Left kidney (tissue), 2 donors: ENCODE measurements around the gene SCLY. TPM values are rescaled to one million over a fixed set of nuclear protein-coding genes. Genes with fewer than 3 reads are reported as not detected.

Source experiments
- DNase-seq: peaks from one replicate; pipeline ENCODE4 v3.0.0-alpha.2; 2013
- polyA plus RNA-seq: library from polyadenylated mRNA; unstranded; fragments of 120-200 nt; gene quantifications from one replicate; pipeline ENCODE4 v1.2.1, GENCODE V29; 2013; ENCODE audit not compliant: insufficient read length

SCLY gene
- polyA plus RNA-seq, 1 donor: 34.0 TPM

DNA sequence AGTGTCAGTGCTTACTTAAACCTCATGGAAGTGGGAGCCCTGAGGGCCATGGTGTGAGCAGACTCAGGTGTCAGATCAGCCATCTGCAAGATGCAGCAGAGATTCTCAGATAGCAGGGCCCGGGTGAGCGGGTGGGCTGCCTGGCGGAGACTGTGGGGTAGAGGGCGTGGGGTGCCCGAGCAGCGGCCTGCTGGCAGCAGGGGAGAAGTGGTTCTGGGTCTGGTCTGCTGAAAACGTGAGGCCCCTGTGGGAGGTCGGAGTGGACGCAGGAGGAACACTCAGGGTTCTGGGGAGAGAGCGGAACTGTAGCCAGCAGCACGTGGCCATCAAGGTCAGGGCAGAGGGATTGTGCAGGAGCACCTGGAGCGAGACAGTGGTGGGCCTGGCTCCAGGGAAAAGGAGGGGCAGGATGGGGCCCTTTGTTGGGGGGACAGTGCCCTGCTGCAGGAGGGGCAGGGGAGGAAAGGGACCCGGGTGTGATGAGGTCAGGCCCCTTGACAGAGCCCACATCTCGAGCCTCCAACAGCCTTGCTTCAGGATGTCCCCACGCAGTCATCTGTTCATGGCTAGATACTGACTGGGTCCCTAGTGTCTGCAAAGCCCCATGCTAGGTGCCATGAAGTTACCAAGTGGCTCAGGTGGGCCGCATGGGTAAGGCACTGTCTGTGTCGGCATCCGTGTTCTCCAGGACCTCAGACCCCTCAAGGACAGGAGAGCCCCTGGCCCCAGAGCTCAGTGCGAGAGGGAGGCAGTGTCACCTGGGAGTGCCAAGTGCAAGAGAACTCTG lies 36.6 kb downstream of the SCLY start:
- no peak for DNase-seq

DNA sequence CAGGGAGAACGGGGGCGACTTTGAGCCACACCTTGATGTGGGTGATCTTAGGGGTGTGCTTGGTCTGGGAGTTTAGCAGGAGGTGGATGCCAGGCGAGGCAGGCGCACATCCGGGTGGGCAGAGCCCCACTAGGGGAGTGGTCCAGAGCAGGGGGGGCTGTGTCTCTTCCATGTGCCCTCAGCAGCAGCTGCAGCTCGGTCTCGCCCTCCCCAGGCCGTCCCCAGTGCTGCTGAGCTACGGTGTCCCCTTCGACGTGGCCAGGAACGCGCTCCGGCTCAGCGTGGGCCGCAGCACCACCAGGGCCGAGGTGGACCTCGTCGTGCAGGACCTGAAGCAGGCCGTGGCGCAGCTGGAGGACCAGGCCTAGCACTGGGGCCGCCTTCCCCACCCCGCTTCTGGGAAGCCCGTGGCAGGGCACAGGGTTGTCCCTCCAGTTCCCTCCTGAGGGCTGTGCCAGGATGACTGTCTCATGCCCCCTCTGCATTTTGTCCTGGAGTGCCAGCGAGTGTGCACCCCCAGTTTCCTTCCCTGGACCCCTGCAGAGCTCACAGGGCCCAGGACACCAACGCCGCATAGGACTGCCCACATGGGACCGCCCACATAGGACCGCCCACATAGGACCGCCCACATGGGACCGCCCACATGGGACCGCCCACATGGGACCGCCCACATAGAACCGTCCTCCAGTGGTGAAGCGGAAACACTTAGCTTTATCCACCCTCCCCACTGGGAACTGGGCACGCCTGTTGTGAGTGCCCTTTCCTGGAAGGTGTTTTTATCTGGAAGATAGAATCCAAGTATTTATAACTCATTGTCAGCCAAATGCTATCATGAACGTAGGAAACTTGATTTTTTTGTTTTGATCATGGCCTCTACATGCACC lies 37.4 kb downstream of the SCLY start:
- no peak for DNase-seq

DNA sequence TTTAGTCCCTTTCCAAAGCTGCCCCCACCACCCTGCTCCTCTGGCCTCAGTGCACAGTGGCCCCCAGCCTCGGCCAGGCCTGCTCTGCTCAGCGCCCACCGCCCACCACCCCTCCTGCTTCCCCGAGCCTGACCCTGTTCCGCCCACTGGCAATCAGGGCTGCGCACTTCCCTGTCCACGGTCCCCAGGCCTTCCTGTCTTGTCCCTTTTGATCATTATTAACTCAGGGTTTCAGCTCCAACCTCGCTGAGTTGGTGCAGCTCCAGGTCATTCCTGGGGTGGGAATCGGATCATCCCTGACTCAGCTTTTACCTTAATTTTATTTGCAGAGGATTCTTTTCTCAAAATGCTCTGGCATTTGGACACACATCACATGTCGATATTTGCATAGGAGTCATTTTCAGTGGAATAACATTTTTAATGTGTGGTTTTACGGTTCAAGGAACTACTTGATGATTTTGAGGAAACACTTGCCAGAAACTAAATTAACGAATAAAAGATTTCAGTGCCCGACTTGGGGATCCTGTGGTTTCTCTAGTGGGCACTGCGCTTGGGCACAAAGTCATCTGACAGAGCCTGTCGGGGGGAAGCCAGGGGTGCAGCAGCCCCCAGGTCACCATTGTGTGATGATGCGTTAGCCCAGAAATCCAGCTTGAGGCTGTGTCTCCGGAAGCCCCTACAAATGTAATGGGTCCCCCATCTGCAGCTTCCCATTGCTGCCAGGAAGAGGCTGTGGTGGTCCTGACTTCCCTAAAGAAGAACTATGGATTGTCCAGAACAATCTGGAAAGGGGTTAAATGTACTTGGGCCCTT lies 38.3 kb downstream of the SCLY start:
- DNase-seq: no peak

DNA sequence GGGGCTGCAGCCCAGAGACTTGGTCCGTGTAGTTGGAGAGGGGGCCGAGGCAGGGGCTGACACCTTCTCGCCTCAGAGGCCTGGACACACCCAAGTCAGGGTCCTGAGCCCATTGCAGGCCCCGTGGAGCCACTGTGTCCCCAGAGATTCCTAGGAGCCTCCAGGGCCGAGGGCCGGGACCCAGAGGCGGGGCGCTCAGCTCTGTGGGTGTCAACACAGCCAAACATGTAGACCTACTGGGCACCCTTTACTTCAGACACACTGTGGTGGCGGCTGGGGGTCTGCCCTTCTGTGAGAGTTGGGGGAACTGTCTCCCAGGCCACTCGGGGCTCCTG lies 38.9 kb downstream of the SCLY start:
- DNase-seq: no peak

DNA sequence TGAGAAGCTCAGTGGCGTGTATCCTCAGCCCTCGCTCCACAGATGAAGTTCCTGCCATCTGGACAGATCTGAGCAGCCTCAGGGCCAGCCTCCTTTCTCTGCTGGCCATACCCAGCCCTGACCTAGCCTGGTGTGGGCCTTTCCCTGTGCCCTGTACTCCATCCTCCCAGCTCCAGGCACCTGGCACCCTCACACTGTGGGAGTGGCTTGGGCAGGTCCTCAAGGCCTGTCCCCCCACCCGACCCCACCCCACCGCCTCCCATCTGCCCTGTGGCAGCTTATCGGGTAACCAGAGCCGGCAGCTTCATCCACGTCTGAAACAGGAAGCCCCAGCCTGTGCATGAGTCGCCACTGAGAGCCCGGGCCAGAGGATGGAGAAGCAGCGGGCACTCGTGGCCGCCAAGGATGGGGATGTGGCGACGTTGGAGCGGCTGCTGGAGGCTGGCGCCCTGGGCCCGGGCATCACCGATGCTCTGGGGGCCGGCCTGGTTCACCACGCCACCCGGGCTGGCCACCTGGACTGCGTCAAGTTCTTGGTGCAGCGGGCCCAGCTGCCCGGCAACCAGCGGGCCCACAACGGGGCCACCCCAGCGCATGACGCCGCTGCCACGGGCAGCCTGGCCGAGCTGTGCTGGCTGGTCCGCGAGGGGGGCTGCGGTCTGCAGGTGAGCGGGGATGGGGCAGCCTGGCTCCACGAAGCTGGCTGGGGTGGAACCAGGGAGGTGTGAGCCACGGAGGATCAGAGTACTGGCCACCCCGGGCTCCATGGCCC lies 39.4 kb downstream of the SCLY start, which contains the start of gene ESPNL:
Gene ESPNL (plus strand): TSS at position 292 of the 772 bp plus-strand sequence. CDS start 80 bp downstream, at position 372.
- DNase-seq: no peak

DNA sequence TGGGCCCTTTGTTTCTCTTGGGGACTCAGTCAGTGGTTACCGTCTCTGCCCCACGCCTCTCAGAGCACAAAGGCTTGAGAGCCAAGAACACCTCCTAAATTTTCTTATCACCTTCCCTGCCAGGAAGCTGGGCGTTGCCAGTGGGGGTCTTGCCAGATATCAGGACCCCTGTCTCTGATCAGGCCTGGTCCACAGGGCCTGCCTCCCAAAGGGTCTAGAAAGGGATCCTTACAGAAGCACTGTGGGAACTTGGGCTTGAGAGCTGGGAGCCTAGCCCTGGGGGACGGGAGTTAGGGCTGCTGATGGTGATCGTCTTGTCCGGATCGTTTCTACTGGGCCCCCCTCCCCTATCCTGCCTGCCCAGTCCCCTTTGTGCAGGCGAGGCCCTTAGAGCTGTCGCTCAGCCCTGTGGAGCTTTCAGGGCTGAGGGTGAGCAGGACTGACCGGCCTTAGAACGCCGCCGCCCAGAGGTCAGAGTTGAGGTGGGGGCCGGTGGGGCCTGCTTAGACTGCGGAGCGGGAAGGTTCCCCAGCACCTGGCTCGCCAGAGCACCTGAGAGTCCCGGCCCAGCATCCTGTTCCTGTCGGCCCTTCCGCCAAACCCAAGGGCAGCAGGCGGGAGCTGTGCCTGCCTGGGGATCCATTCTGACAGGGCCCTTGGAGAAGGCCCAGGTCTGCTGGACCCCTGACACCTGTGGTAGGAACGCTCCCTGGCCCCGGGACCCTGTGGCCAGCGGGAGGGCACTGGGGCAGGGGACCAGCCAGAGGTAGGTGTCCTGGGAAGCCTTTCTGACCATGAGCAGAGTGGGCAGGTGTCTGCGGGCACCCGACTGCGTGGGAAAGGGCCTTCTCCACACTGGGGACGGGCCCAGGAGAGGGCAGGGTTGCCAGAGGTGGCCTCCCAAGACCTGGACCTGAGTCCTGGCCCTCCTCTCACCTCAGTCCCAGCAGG lies 40.3 kb downstream of the SCLY start:
- DNase-seq: no peak

DNA sequence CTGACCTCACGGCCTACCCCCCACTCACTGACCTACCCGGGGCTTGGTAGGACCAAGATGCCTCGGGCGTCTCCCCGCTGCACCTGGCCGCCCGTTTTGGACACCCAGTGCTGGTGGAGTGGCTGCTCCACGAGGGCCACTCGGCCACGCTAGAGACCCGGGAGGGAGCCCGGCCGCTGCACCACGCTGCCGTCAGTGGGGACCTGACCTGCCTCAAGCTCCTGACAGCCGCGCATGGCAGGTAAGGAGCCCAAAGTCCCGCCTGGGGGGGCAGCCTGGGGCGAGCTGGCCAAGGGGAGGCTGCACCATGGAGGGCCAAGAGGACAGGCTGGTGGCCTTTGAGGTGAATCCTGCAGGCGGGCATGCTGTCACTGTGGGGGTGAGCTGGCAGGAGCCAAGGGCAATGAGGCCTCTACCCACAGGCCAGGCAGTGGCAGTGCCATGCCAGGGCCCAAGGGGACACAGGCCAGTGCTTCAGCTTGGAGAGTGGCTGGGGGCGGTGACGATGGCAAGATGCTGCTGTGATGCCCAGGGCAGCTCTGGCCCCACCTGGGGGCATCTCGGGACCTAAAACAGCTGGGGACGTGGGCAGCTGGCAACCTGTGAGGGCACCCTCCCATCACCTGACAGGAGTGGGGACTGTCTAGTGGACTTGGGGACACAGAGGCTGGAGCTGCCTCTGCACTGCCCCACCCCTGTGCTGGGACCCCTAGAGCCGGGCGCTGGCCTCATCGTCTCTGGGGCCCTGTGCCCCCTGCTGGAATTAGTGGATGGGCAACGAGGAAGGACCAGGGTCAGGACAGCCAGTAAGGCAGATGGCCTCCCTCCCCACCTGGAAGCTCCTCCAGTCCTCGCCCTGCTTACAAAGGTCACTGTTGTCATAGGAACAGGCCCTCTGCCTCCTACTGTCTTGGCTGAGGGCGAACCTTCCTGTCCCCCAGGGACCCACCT lies 41.4 kb downstream of the SCLY start:
- no peak for DNase-seq

DNA sequence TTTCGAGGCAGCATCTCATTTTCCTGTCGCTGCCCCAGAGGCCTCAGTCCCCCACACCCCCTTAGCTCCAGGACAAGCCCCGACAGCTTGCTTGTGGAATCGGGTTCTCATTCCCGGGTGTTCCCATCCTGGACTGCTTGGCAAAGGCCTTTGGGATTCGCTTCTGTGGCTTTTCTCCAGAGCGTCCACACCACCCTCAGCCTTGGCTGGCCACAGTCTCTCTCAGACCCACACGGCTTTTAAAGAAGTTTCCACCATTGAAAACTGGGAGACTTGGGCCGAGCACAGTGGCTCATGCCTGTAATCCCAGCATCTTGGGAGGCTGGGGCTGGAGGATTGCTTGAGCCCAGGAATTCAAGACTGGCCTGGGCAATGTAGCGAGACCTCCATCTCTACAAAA lies 42.1 kb downstream of the SCLY start:
- DNase-seq: no peak

DNA sequence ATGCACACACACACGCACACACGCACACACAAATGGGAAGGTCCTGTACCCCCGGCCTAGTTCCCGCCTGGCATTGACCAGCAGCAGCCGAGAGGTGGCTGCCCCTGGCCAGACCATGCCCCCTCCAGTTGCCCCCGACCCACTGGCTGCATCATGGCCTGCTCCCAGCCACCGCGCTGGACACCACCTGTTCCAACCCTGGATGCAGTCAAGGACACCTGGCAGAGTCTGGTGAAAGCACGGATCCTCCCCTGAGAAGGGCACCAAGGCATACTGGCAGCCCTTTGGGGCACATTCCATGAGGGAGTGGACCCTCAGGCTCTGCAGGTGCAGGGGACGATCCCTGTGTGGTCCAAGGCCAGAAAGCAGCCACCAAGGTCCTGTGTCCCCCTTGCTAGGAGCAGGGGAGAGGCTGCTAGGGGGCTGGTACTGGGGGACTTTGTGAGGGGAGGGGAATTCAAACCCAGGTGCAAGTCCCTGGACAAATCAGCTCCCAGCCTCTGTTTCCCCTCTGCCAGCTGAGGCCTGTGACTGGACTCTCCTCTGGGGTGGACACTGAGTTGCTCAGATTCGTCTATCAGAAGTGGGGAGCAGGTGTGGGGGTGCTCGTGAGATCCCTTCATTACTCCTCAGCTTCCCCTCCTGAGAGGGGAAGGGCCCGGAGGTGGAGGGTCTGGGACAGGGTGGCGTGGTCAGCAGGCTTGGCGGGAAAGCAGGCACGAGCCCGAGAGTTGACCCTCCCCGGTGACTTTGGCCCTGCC lies 42.8 kb downstream of the SCLY start:
- no peak for DNase-seq

DNA sequence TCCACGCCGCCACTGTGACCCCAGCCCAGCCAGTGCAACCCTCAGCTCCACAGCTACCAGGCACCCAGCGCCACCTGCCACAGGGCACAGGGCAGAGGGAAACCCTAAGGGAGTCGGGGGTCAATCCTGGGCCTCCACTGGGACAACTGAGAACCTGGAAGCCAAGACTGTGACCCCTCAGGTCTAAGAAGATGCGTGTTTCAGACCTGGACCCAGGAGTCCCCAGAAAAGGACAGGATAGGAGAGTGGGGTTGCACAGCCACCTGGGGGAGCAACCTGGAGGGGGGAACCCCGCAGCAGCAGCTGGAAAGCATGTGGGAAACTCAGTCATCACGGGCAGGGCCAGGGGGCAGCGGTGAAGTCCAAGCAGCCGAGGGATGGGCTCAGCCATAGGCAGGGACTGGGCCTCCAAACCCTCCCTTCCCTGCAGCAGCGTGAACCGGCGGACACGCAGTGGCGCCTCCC lies 43.5 kb downstream of the SCLY start:
- DNase-seq: no peak

DNA sequence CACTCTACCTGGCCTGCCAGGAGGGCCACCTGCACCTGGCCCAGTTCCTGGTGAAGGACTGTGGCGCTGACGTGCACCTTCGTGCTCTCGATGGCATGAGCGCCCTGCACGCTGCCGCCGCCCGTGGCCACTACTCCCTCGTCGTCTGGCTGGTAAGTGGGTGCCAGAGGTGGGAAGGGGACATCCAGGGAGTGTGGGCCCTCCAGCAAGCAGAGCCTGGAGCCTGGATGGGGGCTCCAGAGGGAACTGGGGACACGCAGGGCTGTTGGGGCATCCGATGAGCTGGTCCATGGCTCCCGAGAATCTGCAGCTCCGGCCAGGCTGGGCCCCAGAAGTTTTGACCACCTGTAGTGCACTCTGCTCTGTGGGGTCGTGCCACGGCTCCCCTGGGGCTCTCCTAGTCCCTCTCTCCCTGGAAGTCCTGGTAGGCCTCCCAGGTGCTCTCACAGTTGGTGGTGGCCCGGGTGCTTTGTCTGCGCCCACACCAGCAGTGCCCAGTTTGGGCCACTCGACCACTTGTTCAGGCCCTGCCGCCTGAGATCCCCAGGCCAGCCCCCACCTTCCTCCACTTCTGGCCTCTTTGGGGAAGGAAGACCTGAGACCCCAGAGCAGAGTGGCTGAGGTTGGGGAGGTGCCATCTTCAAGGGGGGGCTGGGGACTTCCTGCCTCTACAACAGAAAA lies 44.0 kb downstream of the SCLY start:
- no peak for DNase-seq

DNA sequence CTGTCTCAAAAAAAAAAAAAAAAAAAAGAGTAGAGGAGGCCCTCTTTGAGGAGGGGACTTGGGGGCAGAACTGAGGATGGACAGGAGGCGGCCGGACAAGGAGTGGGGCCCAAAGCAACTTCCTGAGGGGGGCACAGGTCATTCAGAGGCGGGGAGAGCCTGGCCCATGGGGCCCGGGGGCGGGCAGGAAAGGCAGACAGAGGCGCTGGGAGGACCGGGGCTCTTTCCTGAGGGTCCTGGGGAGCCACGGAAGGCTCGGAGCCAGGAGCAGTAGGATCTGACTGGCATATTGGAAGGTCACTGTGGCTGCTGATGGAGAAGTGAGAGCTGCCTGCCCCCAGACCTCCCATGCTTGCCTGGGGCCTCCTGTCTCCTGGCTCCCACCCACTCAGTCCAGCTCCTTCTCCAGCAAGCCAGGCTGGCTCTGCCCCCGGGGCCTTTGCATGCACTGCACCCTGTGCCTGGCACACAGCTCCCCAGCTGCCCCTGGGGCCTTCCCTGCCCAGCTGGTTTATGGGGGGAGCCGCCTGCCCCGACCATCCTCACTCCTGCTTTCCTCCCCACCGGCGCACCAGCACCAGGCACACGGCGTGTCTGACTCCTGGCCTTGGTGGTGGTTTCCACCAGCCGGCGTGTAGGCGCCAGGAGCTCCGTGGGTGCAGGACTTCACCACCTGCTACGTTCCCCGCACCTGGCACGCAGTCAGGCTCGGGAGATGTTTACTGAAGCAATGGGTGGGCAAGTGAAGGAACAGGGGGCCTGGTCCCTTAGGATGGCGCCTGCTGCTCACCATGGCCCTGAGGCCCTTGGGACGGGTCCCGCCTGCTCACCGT lies 44.9 kb downstream of the SCLY start:
- no peak for DNase-seq

DNA sequence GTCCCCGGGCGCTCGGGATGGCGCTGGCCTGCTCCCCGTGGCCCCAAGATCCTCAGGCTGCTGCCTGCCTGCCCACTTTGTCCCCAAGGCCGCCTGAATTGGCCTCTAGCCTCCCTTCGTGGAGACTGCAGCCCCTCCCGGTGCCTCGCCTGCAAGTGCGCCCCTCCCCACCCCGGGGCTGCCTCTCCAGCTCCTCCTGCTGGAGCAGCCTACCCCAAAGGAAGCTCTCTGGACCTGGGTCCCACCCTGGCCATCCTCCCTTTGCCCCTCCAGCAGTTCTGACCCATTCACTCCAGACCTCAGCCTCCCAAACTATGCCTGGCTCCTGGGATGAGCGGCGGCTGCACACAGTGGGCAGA lies 45.5 kb downstream of the SCLY start:
- DNase-seq: no peak

DNA sequence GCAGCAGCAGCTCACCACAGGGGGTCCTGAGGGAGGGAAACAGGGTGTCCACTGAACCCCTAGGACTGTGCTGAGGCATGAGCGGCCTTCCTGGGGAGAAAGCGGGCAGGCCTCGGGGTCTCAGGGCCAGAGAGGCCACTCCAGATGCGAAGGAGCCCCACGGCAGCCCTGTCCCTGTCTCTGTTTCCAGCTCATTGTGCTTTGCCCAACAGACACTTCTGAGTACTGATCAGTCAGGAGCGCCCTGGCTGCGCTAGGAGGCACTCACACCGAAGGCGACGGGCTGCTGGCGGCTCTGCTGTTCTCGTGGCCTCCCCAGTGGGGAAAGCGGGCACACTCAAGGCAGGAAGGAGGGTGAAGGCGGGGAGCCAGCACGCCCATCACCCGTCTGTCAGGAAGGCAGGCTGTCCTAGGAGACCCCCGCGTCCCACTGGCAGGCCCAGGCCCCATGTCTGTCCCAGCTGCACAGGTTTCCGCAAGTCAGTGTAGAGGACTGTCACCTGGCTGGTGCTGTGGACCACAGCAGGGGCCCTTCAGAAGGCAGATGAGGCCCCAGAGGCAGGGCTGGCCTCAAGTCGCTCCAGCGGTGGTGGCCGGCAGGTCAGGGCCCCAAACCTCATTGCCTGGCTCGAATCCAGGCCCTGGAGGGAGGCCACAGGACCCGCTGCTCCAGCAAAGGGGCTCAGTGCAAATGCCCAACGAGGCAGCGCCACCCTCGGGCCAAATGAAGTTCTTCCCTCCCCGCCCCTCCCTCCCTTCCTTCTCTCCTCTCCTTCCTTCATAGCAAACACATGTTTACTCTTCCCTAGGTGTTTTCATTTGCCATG lies 46.1 kb downstream of the SCLY start:
- no peak for DNase-seq

DNA sequence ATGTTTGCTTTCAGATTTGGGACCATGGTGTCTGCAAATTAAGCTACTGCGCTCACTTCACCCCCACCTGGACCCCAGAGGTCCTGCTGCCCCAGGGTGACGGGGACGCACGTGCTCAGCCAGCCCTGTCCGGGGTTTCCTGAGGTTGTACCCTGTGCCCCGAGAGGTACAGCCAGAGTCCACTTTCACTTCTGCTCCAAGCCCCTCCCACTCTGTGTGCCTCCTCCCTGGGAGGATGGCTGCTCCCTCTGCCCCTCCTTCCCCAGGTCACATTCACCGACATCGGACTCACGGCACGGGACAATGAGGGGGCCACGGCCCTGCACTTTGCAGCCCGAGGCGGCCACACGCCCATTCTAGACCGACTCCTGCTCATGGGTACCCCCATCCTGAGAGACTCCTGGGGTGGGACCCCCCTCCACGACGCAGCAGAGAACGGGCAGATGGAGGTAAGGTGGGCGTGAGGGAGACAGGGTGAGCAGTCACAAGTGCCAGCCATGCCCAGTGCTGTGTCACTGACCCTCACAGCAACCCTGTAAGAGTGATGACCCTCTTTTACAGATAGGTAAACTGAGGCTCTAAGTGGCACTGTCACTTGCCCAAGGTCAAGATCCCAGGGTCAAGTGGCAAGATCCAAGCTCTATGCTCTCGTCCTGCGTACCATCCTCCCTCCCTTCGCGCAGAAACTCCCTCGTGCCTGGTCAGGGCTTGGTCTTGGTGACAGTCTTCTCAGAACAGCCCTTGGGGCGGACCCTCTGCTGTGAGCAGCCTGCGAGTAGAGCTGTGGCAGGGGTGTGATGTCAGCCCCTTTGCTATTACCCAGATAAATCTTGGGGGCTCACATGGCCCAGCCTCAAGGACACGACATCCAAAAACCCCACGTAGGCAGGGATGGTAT lies 47.0 kb downstream of the SCLY start:
- DNase-seq: no peak
